Fibroblast of lung (primary cell): Measurements from ENCODE around the gene BCL11A. TPM values are rescaled to one million over a fixed set of nuclear protein-coding genes. Genes with fewer than 3 reads are reported as not detected.

Experiments used
- DNase-seq, 2 donors: peaks; one replicate each; pipeline versions ENCODE4 v3.0.0 to v3.0.0-alpha.2; 2010; ENCODE audit warnings: low read depth in 2 of 2
- H2AFZ ChIP-seq: 2 replicates; pipeline ENCODE4 v1.5.1; 2012; ENCODE audit warnings: low read length, control low read depth, inconsistent platforms
- H3K27ac ChIP-seq: 2 replicates; pipeline ENCODE4 v1.5.1; 2011; ENCODE audit warnings: low read length, control low read depth; ENCODE audit not compliant: insufficient read depth
- H3K27me3 ChIP-seq: 2 replicates; pipeline ENCODE4 v1.5.1; 2011; ENCODE audit warnings: mild to moderate bottlenecking, low read length; ENCODE audit not compliant: control insufficient read depth, insufficient read depth
- H3K36me3 ChIP-seq: 2 replicates; pipeline ENCODE4 v1.5.1; 2011; ENCODE audit warnings: low read length; ENCODE audit not compliant: control insufficient read depth, insufficient read depth
- H3K4me1 ChIP-seq: 2 replicates; pipeline ENCODE4 v1.5.1; 2011; ENCODE audit warnings: low read length; ENCODE audit not compliant: control insufficient read depth, insufficient read depth; ENCODE audit errors: extremely low read depth
- H3K4me2 ChIP-seq: 2 replicates; pipeline ENCODE4 v1.5.1; 2011; ENCODE audit warnings: low read length, control low read depth; ENCODE audit not compliant: insufficient read depth; ENCODE audit errors: extremely low read depth
- H3K4me3 ChIP-seq, 4 experiments: fragments of 200-600 bp in 1 of 4; sonication (generic) in 1 of 4; replicated peaks in 1 of 4; 2 replicates each; pipeline ENCODE4 v1.5.1; 2011 to 2016; ENCODE audit warnings: low read length in 4 of 4, low read depth in 3 of 4, mild to moderate bottlenecking in 3 of 4, control low read depth in 2 of 4, inconsistent platforms in 1 of 4, mixed read lengths in 1 of 4; ENCODE audit not compliant: insufficient read depth in 1 of 4; ENCODE audit errors: control extremely low read depth in 1 of 4
- H3K79me2 ChIP-seq: 2 replicates; pipeline ENCODE4 v1.5.1; 2012; ENCODE audit warnings: mild to moderate bottlenecking, low read length, inconsistent platforms; ENCODE audit not compliant: control insufficient read depth, insufficient read depth
- H3K9ac ChIP-seq: 2 replicates; pipeline ENCODE4 v1.5.1; 2011; ENCODE audit warnings: mild to moderate bottlenecking, low read length, control low read depth; ENCODE audit not compliant: insufficient read depth
- H3K9me3 ChIP-seq: 2 replicates; pipeline ENCODE4 v1.5.1; 2012; ENCODE audit warnings: low read depth, low read length; ENCODE audit not compliant: control insufficient read depth, insufficient read depth
- H4K20me1 ChIP-seq: 2 replicates; pipeline ENCODE4 v1.5.1; 2011; ENCODE audit warnings: low read length; ENCODE audit not compliant: control insufficient read depth, insufficient read depth; ENCODE audit errors: extremely low read depth
- CTCF ChIP-seq, 2 donors: IDR thresholded peaks in 1 of 2; conservative IDR thresholded peaks in 1 of 2; 1 replicate in 1 of 2; 2 replicates in 1 of 2; pipeline ENCODE4 v1.5.1; 2011 to 2012; ENCODE audit warnings: low read length in 2 of 2, control low read depth in 1 of 2, inconsistent platforms in 1 of 2, low read depth in 1 of 2, mild to moderate bottlenecking in 1 of 2
- EZH2 ChIP-seq: IDR thresholded peaks from 2 replicates; pipeline ENCODE4 v1.5.1; 2012; ENCODE audit warnings: low read length, control low read depth, mild to moderate bottlenecking; ENCODE audit errors: missing control alignments
- polyA plus RNA-seq, 2 donors: library from polyadenylated mRNA; depleted of rRNA in 1 of 2; stranded (reverse) in 1 of 2; unstranded in 1 of 2; fragments of >200 nt; gene quantifications; 2 replicates each; pipeline ENCODE4 v1.2.1, GENCODE V29; 2011 to 2012; ENCODE audit warnings: missing spikeins in 1 of 2
- total RNA-seq: library from RNA; depleted of rRNA; stranded (reverse); fragments of >200 nt; gene quantifications from 2 replicates; pipeline ENCODE4 v1.2.1, GENCODE V29; 2014

Gene BCL11A
- total and polyA plus RNA-seq, 2 donors (not counting 1 experiment from before 2014, with no cell fraction given), result 0.09 to 0.17 TPM

- Histone ChIP-seq H3K4me2 (peak overlapping the region; percentile 94), H3K27me3 (peaks cover 14% of the 10 kb centered on the region), H3K79me2 (no peaks in the 10 kb centered on the region), H4K20me1 (no peaks in the 10 kb centered on the region), H3K27ac (no peak overlapping the region), H3K9me3 (no peaks in the 10 kb centered on the region), H3K9ac (peak overlapping the region; percentile 47), H3K4me1 (peaks cover 2% of the 10 kb centered on the region), H3K36me3 (no peaks in the 10 kb centered on the region), H3K4me3 (peak overlapping the region; percentile 59 to 71 (median 68)), H2AFZ (peak overlapping the region; percentile 28)
- TF ChIP-seq CTCF (conservative IDR thresholded peaks at IDR 0.05 in 1 of 2, IDR thresholded peaks at IDR 0.05 in 1 of 2; ENCODE audit: low read depth in 1 of 2, low read length in 2 of 2) (peak; percentile 55 to 65), EZH2 (no peak)
- DNase-seq, result peak; percentile 81 to 85
Observed at GRCh38 chr2:60550178-60550983, 3.1 kb downstream of the BCL11A start.

GRCh38 chr2:60549928-60550177 lies 3.6 kb downstream of the BCL11A start:
- DNase-seq, result peak in 1 of 2 donors; percentile 37
- H4K20me1 ChIP-seq, result no peaks in the 10 kb centered on the region
- TF ChIP-seq CTCF (conservative IDR thresholded peaks at IDR 0.05 in 1 of 2, IDR thresholded peaks at IDR 0.05 in 1 of 2; ENCODE audit: low read depth in 1 of 2, low read length in 2 of 2) (no peak), EZH2 (peak; percentile 7)

GRCh38 chr2:60549238-60549927 lies 4.1 kb downstream of the BCL11A start:
- TF ChIP-seq EZH2 (peak; percentile 24), CTCF (conservative IDR thresholded peaks at IDR 0.05 in 1 of 2, IDR thresholded peaks at IDR 0.05 in 1 of 2; ENCODE audit: low read depth in 1 of 2, low read length in 2 of 2) (no peak)
- no peaks in the 10 kb centered on the region for H3K79me2 ChIP-seq

More at GRCh38 chr2:60549928-60550177, 3.6 kb downstream of the BCL11A start:
- no peaks in the 10 kb centered on the region for H3K9me3 ChIP-seq
- H3K36me3 ChIP-seq, result no peaks in the 10 kb centered on the region
- peaks cover 2% of the 10 kb centered on the region for H3K4me1 ChIP-seq
- peak overlapping the region; percentile 94 for H3K4me2 ChIP-seq
- H3K79me2 ChIP-seq, result no peaks in the 10 kb centered on the region
- H3K27ac ChIP-seq, result no peak overlapping the region
- H2AFZ ChIP-seq, result peak overlapping the region; percentile 28
- H3K9ac ChIP-seq, result peak overlapping the region; percentile 47
- H3K27me3 ChIP-seq, result peaks cover 11% of the 10 kb centered on the region
- H3K4me3 ChIP-seq, result peak overlapping the region; percentile 59 to 71 (median 68)

More at GRCh38 chr2:60549238-60549927, 4.1 kb downstream of the BCL11A start:
- Histone ChIP-seq H3K9me3 (no peaks in the 10 kb centered on the region), H4K20me1 (no peaks in the 10 kb centered on the region), H3K27ac (no peak overlapping the region), H2AFZ (peak overlapping the region; percentile 28), H3K27me3 (peaks cover 11% of the 10 kb centered on the region), H3K36me3 (no peaks in the 10 kb centered on the region), H3K4me3 (peak overlapping the region; percentile 59 to 71 (median 68)), H3K4me1 (peaks cover 2% of the 10 kb centered on the region), H3K9ac (no peak overlapping the region), H3K4me2 (peak overlapping the region; percentile 94)
- DNase-seq, result peak in 1 of 2 donors; percentile 38
